GM19468 (cell line): ENCODE results near the gene ARMC6.
"Not testable (repeated sequence)": the region's sequence is repeated elsewhere in the genome, so short reads cannot be mapped to it uniquely, and the experiment has no call there.

ENCODE experiments used
- ATAC-seq: cut with Tn5 transposase; IDR thresholded peaks from one replicate; pipeline ENCODE4 v1.9.1; 2021; ENCODE audit warnings: mild to moderate bottlenecking, moderate library complexity, moderate number of reproducible peaks; ENCODE audit not compliant: unreplicated experiment; ENCODE audit errors: extremely low read depth

The ARMC6 gene

GRCh38 chr19:19068659-19069654 is 35.6 kb downstream of the ARMC6 start:
- ATAC-seq, result no peak

DNA sequence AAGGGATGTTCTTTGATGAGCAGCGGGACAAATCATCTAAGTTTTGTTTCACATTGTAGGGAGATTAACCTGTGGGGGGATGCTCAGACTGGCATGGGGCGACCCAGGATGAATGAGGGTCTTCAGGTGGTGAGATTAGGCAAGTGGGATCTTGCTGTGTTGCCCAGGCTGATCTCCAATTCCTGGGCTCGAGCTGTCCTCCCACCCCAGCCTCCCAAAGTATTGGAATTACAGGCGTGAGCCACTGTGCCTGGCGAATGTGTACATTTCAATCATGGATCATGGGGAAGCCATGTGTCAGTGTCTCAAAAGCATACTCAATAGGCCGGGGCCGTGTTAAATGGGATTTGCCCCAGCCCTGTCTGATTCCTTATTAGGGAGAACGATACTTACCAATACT is 38.5 kb downstream of the ARMC6 start:
- ATAC-seq, result no peak

DNA sequence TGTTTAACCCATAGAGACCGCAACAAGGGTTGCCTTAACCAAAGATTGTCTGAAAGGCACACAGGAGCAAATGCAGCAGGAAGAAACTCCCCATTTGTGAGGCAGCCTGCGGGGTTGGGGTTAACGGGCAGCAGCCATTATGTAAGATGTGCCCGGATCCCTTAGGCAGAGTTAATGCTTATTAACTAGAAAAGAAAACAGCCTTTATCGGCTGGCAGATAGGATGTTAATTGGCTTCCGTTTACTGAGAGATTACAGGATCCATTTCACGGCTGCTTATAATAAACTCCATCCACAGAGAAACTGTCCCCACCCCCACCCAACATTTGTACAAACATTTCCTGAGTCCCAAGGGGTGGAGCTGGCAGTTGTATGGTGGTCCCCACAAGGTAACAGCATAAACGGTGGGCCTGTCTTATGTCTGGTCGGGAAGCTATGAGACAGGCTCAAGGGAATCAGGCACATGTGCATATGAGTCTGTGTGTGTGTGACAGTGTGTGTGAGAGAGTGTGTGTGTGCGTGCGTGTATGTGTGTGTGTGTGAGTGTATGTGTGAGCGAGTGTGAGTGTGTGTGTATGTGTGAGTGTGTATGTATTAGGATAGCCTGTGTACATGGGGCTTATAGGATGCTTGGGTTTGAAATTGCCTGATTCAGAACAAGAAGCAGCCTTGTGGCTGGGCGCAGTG is 40.9 kb downstream of the ARMC6 start:
- no peak for ATAC-seq

DNA sequence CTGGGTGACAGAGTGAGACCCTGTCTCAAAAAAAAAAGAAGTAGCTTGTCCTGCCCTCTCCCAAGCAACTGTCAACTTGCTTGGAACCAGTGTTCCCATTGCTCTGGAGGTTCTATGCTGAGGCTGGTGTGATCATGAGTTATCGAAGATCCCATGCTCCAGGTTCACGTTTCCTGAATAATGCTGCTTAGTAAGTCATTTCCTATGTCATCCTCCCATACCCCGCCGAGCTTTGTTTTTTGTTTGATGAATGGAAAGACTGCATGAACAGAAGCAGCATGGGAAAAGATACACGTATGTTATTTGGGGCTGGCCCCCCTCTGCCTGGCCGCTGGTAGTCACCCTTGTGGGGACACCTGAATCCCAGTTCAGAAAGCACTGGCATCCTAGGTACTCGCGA is 41.7 kb downstream of the ARMC6 start:
- ATAC-seq, result no peak

DNA sequence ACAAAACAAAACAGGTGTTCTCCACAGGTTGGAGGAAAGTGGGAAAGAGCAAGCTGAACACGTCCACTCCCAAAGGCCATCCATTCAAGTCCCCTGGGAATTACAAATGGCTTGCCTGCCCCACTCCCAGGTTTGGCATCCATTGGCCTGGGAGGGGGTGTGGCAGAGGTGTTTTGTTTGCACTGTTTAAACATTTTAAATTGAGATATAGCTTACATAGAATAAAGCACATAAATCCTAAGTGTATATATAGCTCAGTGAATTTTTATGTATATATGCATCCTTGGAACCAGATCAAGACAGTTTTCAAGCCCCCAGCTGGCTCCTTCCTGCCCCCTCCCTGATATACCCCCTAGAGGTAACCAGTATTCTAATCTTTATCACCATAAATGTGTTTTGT is 43.1 kb downstream of the ARMC6 start:
- ATAC-seq, result no peak

- no peak for ATAC-seq
Measured at GRCh38 chr19:19077103-19077502, 43.7 kb downstream of the ARMC6 start.

DNA sequence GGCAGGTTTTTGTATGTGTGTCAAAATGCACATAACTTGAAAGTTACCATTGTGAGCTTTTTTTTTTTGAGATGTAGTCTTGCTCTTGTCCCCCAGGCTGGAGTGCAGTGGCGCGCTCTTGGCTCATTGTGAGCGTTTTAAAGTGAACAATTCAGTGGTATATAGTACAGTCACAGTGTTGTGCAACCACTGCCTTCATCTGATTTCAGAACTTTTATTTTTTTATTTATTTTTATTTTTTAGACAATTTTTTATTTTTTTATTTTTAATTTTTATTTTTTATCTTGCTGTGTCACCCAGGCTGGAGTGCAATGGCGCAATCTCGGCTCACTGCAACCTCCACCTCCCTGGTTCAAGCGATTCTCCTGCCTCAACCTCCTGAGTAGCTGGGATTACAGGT is 45.4 kb downstream of the ARMC6 start:
- ATAC-seq, result no peak

DNA sequence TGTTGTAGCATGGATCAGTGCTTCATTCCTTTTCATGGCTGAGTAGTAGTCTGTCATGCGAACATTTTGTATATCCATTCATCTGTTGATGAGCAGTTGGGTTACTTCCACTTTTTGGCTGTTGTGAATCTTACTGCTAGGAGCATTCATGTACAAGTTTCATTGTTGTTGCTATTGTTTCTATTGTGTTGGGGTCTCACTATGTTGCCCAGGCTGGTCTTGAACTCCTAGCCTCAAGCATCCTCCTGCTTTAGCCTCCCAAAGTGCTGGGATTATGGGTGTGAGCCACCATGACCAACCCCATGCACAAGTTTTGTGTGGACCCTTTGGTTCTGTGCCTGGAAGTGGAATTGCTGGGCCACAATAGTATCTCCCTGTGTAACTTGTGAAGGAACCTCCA is 46.2 kb downstream of the ARMC6 start:
- no peak for ATAC-seq

- no peak for ATAC-seq
Measured at GRCh38 chr19:19081642-19082151, 48.3 kb downstream of the ARMC6 start.

DNA sequence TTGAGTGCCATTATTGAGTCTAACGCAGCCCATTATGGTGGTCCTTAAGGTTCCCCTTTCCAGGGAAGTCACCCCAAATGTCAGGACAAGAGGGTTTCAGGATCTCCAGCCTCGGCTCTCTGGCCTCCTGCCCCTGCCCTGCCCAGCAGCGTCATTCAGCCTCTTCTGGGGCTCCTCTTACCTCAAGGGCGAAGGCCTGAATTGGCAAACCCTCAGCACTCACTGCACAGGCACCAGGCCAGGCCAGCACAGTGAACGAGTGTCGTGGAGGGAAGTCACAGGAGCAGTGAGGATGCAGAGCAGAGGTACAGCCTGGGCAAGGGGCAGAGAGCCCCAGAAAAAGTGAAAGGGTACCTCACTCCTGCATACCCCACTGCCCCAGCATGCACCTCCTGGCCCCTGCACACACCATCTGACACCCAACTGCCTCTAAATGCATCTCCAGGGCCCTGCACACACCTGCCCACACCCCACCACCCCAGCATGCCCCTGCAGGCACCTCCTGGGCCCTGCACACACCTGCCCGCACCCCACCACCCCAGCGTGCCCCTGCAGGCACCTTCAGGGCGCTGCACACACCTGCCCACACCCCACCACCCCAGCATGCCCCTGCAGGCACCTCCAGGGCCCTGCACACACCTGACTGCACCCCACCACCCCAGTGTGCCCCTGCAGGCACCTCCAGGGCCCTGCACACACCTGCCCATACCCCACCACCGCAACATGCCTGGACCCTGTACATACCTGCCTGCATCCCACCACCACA is 50.2 kb downstream of the ARMC6 start:
- no peak for ATAC-seq

- no peak for ATAC-seq
Measured at GRCh38 chr19:19087676-19088075, 54.3 kb downstream of the ARMC6 start.

GRCh38 chr19:19094513-19094912 is 61.1 kb downstream of the ARMC6 start:
- no peak for ATAC-seq

GRCh38 chr19:19095691-19096090 is 62.3 kb downstream of the ARMC6 start:
- no peak for ATAC-seq

GRCh38 chr19:19096641-19097627 is 63.5 kb downstream of the ARMC6 start:
- no peak for ATAC-seq

- ATAC-seq, result no peak
Measured at GRCh38 chr19:19098084-19098702, 64.8 kb downstream of the ARMC6 start.

DNA sequence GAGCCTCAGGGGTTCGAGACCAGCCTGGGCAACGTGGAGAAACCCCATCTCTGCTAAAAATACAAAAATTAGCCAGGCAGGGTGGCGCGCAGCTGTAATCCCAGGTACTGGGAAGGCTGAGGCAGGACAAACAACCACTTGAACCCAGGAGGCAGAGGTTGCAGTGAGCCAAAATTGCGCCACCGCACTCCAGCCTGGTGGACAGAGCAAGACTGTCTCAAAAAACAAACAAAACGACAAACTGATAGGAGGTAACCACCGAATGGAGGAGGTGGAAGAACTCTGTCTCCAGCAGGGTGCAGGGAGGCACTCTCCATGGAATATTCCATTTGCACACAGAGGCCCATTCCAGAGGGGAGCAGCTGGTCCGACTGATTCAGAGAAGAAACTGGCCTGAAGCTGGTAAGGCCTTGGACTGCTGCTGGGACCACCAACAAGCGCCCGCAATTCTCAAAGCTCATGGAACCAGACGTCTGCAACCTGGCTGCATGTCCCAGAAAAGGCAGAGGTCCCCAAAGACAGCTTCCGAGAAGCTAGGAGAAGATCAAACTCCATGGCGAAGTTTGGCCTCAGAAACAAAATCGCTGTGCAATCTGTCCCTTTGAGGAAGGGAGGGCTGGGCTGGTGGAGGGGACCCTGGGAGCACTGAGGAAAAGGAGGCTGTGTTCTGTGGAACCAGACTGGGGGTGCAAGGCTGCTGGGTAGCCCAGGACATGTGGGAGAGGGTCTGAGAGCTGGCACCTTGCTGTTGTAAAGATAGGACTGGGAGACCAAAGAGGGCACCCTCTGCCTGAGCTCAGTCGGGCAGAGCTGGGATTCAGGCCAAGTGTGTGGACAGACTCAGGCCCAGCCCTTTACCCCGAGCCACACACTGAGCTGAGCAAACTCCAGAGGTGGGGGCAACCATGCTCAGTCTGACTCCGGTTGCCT is 65.6 kb downstream of the ARMC6 start:
- no peak for ATAC-seq

GRCh38 chr19:19101540-19101939 is 68.1 kb downstream of the ARMC6 start:
- ATAC-seq, result no peak

DNA sequence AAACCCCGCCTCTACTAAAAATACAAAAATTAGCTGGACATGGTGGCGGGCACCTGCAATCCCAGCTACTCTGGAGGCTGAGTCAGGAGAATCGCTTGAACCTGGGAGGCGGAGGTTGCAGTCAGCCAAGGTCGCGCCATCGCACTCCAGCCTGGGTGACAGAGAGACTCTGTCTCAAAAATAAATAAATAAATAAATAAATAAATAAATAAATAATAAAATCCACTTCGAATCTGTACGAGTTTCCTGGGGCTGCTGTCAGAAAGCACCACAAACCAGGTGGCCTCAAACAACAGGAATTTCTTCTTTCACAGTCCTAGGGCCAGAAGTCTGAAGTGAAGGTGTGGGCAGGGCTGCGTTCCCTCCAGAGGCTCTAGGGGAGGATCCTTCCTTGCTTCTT is 69.2 kb downstream of the ARMC6 start:
- not testable (repeated sequence) for ATAC-seq
